OCI-LY7 (cell line): ENCODE measurements around the gene STAT5B.

Experiments used
- EZH2phosphoT487 ChIP-seq: fragments of 200-600 bp; sonication (generic); IDR thresholded peaks from 2 replicates; pipeline ENCODE4 v1.6.1; 2018; ENCODE audit warnings: low read depth, borderline replicate concordance, mild to moderate bottlenecking, mixed run types, antibody characterized with exemption, low read length, moderate library complexity, mixed read lengths
- TF ChIP-seq, protein P1 (sequence below): fragments of 200-600 bp; sonication (generic); conservative IDR thresholded peaks from 2 replicates; pipeline ENCODE4 v1.5.1; 2014; ENCODE audit warnings: mild to moderate bottlenecking, antibody characterized with exemption, low read length, moderate library complexity, mixed read lengths

GRCh38 chr17:42275527-42276358 is 448 bp downstream of the STAT5B start:
- TF ChIP-seq, protein P1, sequence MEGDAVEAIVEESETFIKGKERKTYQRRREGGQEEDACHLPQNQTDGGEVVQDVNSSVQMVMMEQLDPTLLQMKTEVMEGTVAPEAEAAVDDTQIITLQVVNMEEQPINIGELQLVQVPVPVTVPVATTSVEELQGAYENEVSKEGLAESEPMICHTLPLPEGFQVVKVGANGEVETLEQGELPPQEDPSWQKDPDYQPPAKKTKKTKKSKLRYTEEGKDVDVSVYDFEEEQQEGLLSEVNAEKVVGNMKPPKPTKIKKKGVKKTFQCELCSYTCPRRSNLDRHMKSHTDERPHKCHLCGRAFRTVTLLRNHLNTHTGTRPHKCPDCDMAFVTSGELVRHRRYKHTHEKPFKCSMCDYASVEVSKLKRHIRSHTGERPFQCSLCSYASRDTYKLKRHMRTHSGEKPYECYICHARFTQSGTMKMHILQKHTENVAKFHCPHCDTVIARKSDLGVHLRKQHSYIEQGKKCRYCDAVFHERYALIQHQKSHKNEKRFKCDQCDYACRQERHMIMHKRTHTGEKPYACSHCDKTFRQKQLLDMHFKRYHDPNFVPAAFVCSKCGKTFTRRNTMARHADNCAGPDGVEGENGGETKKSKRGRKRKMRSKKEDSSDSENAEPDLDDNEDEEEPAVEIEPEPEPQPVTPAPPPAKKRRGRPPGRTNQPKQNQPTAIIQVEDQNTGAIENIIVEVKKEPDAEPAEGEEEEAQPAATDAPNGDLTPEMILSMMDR: 0 out of 2 replicates have a peak, but pooled peaks have one; percentile 24
- no peak for TF ChIP-seq EZH2phosphoT487
